HG02840 (cell line): ENCODE measurements around the gene HMCN1.
"Not testable (repeated sequence)": the region's sequence is repeated elsewhere in the genome, so short reads cannot be mapped to it uniquely, and the experiment has no call there.

Experiments
- ATAC-seq: cut with Tn5 transposase; IDR thresholded peaks from one replicate; pipeline ENCODE4 v1.9.1; 2021; ENCODE audit warnings: mild to moderate bottlenecking, moderate library complexity, moderate number of reproducible peaks; ENCODE audit not compliant: unreplicated experiment, low FRiP score

The HMCN1 gene

DNA sequence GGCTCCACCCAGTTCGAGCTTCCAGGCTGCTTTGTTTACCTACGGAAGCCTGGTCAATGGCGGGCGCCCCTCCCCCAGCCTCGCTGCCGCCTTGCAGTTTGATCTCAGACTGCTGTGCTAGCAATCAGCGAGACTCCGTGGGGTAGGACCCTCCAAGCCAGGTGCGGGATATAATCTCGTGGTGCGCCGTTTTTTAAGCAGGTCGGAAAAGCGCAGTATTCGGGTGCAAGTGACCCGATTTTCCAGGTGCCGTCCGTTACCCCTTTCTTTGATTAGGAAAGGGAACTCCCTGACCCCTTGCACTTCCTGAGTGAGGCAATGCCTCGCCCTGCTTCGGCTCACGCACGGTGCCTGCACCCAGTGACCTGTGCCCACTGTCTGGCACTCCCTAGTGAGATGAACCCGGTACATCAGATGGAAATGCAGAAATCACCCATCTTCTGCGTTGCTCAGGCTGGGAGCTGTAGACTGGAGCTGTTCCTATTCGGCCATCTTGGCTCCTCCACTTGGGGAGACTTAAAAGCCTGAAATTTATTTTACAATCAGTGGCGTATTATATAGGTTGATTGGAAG lies 158.7 kb downstream of the HMCN1 start:
- not testable (repeated sequence) for ATAC-seq

DNA sequence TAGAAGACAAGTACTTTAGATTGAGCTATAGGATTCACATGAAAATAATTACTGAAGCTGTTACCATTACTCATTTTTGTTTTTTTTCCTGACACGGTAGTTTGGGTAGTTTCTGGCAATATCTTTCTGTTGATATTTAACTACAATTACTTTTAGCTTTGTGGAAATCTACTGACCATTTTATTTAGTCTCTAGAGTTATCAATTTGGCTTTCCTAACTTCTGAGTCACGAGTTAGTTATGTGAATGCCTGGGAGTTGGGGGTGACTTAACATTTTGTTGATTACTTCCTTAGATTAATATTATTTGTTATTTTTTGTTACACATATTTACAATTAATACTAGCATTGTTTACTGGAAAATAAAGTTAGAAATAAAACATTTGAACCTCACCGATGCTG lies 160.6 kb downstream of the HMCN1 start:
- no peak for ATAC-seq

DNA sequence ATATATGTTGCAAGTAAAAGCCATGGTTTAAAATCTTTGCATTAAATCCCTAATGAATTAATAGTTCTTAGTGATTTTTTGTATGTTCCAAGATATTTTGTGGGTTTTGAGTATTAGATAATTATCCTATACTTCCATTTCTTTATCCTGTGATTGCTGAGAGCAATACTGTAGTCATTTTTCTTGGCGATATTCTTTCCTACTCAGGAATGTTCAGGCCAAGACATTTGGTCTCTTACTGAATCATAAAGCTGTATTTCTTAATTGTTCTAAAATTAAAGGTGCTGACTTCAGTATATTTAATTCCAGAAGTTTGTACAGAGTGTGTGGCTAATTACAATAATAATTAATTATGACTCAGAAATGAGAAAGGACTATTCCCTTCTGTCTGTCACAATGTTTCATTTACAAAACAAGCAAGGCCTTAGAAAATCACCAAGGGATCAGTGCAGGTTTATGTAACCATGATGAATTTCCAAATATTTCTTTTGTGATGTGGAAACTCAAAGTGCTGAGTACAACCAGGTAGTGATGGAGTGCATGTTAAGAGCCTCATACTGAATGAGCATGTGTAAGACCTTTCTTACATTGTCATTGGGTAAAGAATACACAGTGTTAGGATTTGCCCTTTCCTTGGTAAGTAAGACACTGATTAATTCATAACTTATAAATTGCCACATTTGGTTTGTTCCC lies 161.2 kb downstream of the HMCN1 start:
- ATAC-seq = no peak

DNA sequence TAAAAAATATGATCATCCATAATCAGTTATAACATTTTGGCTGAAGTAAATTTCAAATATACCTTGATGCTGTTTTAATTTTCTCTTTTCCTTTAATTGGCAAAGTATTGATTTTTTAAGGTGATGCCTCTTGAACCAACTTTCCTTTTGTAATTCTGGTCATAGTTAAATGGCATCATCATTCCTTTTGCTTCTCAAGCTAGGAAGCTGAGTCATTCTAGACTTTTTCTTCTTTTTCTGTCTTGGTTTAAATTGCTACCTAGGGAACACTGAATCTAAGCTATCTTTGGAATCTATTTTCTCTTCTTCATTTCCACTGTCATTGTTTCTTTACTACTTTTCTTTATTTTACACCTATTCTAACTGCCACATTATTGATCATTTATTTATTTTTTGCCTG lies 162.7 kb downstream of the HMCN1 start:
- ATAC-seq = no peak

DNA sequence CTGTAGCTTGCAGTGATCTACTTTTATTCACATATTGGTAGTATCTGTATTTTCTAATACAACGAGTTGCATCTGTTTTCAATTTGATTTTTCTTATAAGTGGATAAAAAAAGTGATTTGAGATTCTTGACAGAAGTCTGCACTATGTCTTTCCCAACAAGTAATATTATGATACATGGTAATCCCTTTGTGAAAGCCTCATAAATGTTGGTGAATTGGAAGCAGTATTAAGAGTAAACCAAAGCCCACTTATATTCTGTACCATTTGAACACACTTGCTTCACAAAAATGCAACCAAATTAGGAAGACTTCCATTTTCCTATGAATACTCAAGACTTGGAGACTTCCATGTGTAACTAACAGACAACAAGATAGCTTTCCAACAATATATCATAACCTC lies 172.0 kb downstream of the HMCN1 start:
- ATAC-seq = no peak

DNA sequence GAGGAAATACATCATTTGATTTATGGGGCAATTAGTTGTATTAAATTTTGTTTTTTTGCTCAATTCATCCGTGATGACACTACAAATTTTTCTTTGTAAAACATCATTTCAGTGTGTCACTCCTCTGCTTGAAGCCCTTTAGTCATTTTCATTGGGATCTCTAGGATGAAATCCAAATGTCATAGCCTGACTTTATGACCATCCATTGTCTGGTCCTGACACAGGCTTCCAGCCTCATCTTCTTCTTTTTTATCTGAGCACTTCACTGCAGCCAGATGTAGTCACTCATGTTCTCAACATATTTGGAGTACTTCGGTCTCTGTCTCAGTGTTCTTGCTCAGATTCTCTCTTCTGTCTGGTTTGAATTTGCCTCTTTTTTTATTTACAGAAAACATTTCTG lies 173.1 kb downstream of the HMCN1 start:
- no peak for ATAC-seq

DNA sequence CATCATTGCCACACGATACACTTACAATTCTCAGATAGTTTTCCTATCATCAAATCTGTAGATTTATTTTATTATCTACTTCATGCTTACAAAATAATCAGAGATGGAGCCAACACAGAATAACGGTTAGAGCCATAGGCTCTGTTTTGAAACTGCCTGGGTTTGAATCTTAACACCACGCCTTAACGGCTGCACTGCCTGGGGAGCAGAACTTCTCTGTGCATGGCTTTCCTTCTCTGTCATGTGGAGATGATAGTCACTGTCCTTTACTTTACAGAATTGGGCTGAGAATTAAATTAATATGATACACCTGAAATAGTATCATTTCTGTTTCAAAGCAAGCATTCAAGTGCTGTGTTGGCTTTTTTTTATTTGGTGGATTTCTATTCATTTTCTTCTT lies 177.8 kb downstream of the HMCN1 start:
- ATAC-seq = no peak

DNA sequence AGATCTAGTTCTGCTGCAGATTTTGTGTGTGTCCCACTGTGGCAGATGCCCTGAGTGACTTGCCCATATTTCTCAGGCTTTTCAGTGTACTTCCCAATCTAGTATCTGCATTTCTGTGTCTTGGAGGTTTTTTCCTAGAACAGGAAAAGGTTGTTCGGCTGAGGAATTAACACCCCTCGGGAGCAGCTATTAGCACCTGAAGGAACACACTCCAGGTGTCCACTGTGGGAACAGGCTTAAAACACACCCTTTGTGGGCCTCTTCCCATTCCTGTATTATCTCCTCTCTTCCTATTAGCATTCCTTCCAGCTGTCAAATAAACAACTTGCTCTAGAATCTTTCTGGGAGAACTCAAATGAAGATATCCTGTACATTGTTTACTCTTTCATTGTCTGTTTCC lies 178.3 kb downstream of the HMCN1 start:
- no peak for ATAC-seq

DNA sequence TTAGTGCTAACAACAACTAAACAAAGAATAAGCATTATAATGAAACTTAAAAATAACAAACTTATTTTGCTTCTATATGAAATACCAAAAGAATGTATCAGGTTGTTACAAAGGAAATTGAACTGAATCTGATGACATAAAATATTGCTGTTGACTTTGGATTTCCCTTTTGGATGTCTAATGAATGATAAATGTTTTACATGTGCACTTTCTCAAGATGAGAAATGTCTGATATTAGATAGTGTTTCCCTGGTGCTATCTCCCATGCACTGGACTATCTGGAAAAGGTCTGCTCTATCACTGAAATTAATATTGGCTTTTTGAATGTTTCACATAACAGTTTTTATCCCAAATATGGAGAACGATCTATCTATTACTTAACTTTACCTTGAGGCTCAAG lies 179.9 kb downstream of the HMCN1 start:
- no peak for ATAC-seq

DNA sequence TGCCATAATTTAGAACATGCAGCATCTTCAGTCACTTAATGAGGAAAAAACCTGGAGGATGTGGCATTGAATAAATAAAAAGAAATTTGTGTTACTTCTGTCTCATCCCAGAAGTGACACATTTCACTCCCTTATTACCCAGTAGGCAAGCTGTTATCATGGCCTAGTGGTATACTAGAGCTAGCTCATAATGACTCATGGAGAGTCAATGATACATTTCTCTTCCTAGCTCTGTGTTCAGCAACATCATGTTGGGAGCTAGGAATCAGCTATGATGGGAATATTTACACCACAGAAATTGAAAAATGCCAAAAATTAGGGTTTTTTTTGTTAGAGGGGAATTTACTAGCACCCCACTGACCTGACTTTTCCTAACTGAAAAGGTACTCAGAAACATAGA lies 182.7 kb downstream of the HMCN1 start:
- no peak for ATAC-seq

DNA sequence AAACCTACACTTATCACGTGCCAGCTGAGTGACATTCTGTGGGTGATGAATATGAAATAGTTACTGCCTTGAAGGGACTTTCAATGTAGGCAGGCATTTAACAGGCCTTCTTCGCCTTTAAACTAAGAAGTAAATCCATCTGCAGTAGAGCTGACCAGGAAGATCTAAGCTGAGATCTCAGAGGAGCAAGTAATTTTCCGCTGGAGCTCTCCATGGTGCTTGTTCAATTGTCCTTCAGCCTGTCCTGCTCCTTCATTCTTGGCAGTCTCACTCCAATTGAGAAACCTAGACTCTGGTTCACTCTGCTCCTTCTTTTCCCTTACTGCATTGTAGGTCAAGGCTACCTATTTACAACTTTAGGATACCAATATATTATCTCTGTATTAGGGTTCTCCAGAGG lies 183.5 kb downstream of the HMCN1 start:
- no peak for ATAC-seq

DNA sequence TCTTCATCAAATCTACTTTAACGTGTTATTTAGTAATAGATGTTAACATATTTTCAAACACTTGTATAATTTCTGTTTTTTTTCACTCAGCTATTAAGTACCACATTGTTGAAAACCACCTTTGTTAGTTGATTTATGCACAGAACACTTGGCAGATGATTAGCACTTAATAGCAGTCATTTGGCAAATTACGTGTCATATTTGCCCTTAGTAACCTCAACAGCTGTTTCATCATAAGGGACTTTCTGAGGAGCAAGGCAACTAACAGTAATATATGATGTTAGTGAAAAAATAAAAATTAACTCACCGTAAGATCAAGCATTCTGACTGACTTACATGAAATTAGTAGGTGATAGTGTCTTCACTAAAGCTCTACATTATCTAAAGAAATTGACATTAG lies 186.4 kb downstream of the HMCN1 start:
- no peak for ATAC-seq

DNA sequence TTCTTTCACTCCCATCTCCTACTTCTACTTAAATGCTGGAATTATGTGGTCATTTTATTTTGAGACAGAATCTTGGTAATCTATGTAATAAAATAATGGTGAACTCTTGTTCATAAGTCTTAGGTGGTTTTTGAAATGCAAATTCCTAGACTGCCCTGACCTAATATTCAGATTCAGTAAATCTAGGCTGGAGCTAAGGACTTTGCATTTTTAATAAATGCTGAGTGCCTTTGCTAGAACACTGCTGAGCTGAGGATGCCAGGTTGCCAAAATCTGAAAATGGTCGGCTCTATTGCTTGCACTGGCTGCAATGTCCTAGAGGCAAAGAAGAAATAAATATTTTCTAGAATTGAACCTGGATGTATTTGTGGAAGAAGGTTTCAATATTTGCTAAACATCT lies 187.4 kb downstream of the HMCN1 start:
- no peak for ATAC-seq

DNA sequence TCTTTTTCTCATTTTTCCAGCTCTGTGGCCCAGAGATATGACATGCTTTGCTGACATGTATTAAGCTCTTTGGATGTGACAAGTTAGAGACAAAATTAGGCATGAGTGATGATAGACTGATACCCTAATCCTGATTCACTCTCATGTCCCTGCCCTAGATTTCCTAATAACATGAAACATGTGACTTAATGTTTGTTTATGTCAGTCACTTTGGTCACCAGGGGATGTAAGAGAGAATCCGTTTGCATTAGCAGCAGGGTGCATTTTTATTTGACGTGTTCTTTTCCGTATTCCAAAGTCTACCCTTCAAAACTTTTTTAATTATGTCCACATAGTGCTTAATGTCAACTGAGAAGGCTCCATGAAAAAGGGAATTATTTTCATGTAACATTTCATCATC lies 192.4 kb downstream of the HMCN1 start:
- ATAC-seq = no peak

DNA sequence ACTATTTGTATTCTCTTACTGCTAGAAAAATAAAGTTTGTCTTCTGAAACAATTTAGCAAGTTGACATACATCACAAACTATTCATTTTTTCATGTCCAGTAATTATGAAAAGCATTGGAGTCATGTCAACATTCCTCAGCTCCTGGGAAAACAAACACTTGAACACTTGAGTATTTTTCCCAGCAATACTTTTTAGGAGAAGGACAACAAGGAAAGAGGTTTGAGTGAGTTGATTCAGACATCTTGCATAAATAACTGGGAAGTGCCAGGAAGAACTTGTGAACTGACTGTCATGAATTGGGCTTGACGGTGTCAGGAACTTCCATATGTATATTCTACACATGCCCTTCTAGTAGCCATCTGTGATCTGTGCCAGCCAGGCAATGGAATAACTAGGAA lies 195.6 kb downstream of the HMCN1 start:
- no peak for ATAC-seq

DNA sequence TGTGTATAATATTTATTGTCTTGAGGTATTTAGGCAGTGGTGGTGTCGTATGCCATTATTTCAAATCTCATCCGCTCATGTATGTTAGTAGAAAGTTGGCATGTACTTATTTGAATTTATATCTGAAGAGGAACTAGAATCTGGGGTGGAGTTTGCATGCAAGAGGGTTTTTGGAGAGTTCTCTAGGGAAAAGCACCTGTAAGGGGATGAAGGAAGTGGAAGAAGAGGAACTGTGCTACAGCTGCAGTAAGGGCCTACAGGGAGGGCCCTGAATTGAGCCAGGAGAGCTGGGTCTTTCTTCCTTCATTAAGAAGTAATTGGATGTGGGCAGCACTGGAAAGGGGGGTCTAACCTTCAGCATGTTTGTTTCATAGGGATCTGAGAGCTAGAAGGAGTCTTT lies 197.2 kb downstream of the HMCN1 start:
- ATAC-seq = no peak

DNA sequence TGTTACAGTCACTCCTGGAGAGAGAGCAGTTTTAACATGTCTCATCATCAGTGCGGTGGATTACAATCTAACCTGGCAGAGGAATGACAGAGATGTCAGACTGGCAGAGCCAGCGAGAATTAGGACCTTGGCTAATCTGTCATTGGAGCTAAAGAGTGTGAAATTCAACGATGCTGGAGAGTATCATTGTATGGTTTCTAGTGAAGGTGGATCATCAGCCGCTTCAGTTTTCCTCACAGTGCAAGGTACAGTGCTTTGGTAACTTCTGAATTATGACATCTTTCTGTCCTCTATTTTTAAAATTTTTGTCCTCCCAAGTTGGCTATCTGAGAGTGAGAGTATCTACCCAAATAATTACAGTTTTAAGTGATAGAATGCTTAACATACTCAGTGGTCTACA lies 199.4 kb downstream of the HMCN1 start:
- ATAC-seq = no peak

DNA sequence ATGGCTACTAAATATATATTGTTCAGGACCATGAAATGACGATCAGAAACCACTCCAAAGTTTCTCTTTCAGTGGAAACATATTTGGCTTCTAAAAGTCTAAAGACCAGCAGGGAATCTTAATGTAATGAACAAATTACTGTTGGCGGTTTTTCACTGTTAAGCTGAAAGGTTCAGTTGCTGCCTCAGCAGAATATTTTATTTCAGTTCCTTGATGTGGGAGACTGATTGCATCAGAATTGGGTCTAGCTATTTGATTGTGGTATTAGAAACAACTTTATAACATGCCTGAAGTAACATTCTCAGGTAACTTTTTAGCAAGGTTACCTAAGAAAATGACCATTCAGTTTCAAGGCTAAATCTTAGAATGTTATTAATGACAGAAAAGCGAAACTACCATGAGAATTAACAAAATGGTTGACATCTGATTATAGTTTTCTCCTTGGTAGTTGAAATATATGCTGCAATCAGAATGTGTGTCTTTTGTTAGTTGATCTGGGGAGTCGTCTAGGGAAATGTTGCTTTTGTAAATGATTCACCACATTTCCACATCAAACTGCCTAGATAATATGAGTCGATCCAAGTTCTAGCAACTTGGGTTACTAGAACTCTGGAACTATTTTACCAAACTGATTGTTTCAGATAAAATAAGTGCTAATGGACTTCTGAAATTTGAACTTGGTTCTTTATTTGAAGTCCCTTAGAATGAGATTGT lies 200.4 kb downstream of the HMCN1 start:
- ATAC-seq = no peak

DNA sequence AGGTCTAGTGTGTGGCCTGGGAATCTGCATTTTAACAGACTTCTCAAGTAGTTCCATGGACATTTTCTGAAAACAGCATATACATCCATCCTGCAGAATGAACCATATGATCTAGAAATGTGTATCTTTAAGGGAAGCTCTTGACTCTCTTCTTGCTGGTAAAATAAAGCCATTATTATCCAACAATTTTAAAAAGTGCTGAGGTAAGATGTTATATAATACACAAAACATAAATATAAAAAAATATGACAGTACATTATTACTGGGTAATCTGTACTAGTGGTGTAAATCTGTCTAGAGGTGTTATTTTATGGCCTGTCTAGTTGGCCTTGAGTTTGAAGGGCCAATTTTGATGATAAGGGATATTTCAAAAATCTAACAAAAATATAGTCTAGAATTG lies 201.2 kb downstream of the HMCN1 start:
- no peak for ATAC-seq

DNA sequence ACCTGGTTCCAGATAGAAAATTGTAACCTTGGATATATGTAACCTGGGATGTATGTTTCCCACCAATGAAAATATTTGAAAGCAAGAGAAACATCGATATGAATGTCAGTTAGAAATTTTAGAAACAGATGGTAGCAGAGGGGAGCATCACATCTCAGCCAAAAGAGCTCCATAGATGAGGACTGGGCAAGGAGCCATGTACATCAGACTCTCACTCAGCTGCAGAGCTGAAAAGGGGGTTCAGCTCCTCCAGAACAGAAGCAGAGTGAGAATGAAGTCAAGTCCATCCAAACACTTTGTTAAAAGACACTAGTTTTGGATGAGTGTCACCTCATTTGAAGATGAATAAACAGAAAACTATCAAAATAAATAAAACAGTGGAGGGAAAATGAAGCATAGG lies 202.4 kb downstream of the HMCN1 start:
- no peak for ATAC-seq

DNA sequence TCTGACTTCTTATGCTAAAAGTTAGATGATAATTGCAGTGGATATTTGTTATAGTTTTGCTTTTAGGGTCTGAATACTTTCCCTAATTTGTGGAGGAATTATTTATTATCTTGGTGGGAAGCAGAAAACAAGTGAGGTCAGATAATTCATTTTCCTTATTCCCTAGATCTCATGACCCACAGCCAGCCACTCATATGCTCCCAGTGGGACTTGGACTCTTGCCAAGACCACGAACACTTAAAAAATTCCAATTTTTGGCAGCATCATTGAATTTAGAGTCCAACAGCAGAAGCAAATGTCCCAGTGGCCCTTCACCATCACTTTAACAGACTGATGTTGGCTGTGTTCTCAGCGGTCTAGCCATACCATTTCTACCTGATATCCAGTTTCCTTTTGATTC lies 204.2 kb downstream of the HMCN1 start:
- ATAC-seq = no peak

DNA sequence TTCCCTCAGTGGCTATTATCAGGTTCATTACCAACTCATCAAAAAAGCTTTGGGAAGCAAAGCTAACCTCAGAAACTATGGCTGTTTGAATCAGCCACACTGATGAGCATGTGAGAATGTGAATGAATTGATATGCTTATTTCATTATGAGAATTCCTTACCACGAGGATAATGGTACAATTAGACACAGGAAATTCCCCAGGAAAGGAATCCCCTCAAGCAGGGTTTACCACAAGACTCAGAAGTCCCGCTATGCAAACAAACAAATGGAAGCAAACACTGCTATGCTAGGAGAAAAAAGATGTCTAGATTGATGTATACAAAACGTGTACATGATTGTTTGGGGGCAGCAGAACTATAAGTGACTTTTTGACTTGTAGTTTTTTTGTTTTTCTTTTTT lies 205.0 kb downstream of the HMCN1 start:
- no peak for ATAC-seq
